GM12872 (cell line): ENCODE data around the gene MICALL1.

Source experiments
- CTCF ChIP-seq: IDR thresholded peaks from 3 replicates; pipeline ENCODE4 v1.5.1; 2011; ENCODE audit warnings: low read depth, mild to moderate bottlenecking, low read length, moderate library complexity; ENCODE audit not compliant: insufficient read depth

The MICALL1 gene

GRCh38 chr22:37884420-37884819, 21.7 kb upstream of the MICALL1 start:
- no peak for TF ChIP-seq CTCF

GRCh38 chr22:37887584-37888378, 18.3 kb upstream of the MICALL1 start:
- TF ChIP-seq CTCF, result no peak; the same call in 2 of the 3 replicates

GRCh38 chr22:37891926-37892325, 14.2 kb upstream of the MICALL1 start:
- no peak for TF ChIP-seq CTCF

GRCh38 chr22:37892566-37893335, 13.3 kb upstream of the MICALL1 start:
- TF ChIP-seq CTCF, result no peak

GRCh38 chr22:37893583-37893983, 12.5 kb upstream of the MICALL1 start:
- no peak for TF ChIP-seq CTCF

GRCh38 chr22:37894939-37895670, 11.0 kb upstream of the MICALL1 start:
- no peak for TF ChIP-seq CTCF

GRCh38 chr22:37896181-37896592, 9.9 kb upstream of the MICALL1 start:
- TF ChIP-seq CTCF, result no peak
